NCI-H1694 treated with DMSO at 0.1 percent for 48 hours (cell line): ENCODE measurements around the gene TLR9.
A peak's percentile ranks its signal among the peaks of the same experiment; 100 is the strongest.

Source experiments
- DNase-seq: peaks from one replicate; lab custom pipeline; 2025; lab: John Stamatoyannopoulos, UW

TLR9 gene

GRCh38 chr3:52231502-52232278 lies 6.2 kb upstream of the TLR9 start:
- DNase-seq, result peak; percentile 19

GRCh38 chr3:52230889-52231499 lies 5.5 kb upstream of the TLR9 start:
- DNase-seq, result no peak

- no peak for DNase-seq
Measured at GRCh38 chr3:52230461-52230860, 5.0 kb upstream of the TLR9 start.

- no peak for DNase-seq
Measured at GRCh38 chr3:52229656-52230055, 4.2 kb upstream of the TLR9 start.

GRCh38 chr3:52228751-52229291 lies 3.4 kb upstream of the TLR9 start:
- DNase-seq, result no peak

DNA sequence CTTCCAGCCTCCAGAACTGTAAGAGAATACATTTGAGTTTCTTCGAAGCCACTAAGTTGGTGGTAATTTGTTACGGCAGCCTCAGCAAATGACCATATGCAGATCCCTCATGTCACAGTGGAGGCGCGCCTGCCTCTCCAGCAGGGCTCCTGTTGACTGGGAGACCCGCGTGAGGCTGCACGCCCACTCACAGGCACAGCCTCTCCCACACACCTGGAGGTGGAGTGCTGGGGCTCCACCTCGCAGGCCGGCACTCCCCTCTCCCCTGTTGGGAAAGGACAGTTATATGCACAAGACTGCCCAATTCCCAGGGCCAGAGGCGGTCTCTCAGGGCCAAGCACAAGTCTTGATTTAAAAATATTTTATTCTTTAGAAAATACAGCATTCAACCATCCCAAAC lies 2.8 kb upstream of the TLR9 start:
- no peak for DNase-seq

- no peak for DNase-seq
Measured at GRCh38 chr3:52227766-52228165, 2.3 kb upstream of the TLR9 start.

GRCh38 chr3:52227117-52227516 lies 1.7 kb upstream of the TLR9 start:
- DNase-seq, result no peak

GRCh38 chr3:52226229-52226817 lies 878 bp upstream of the TLR9 start:
- no peak for DNase-seq

- no peak for DNase-seq
Measured at GRCh38 chr3:52223449-52224408, 1.7 kb downstream of the TLR9 start.

- no peak for DNase-seq
Measured at GRCh38 chr3:52222319-52223221, 2.9 kb downstream of the TLR9 start.

DNA sequence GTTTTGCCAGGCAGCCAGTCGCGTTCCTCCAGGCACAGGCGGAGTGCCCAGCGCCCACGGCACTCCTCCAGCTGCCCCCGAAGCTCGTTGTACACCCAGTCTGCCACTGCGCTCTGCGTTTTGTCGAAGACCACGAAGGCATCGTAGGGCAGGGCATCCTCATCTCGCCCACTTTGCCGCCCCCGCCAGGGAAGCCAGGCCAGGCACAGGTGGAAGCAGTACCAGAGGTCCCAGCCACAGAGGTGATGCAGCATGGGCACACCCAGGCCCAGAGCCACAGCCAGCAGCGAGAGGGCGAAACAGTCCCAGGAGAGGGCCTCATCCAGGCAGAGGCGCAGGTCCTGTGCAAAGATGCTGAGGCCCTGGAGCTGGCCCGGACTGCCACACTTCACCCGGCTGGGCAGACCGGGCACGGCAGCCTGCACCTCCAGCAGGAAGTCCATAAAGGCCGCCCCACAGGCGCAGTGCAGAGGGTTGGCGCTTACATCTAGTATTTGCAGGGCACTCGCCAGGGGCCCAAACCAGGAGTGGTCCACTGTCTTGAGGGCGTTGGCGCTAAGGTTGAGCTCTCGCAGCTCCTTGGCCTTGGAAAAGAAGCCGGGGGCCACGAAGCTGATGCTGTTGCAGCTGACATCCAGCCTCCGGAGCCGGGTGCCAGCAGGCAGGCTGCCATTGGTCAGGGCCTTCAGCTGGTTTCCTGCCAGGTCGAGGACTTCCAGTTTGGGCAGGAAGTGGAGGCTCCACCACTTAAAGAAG lies 3.7 kb downstream of the TLR9 start:
- DNase-seq, result no peak

DNA sequence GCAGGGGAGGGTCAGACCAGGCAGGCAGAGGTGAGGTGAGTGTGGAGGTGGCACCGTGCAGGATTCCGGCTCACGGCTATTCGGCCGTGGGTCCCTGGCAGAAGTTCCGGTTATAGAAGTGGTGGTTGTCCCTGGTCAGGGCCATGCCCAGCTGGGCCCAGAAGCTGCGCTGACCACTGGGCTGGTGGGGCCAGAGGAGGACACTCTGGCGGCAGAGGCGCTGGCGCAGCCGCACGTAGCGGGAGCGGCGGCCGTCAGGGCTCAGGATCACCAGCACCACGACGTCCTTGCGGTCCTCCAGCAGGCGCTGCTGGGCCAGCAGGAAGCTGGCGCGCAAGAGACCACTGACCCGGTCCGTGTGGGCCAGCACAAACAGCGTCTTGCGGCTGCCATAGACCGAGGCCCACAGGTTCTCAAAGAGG lies 4.3 kb downstream of the TLR9 start:
- no peak for DNase-seq

GRCh38 chr3:52220380-52221026 lies 4.9 kb downstream of the TLR9 start:
- DNase-seq, result peak; percentile 16

- no peak for DNase-seq
Measured at GRCh38 chr3:52218937-52219650, 6.4 kb downstream of the TLR9 start.

DNA sequence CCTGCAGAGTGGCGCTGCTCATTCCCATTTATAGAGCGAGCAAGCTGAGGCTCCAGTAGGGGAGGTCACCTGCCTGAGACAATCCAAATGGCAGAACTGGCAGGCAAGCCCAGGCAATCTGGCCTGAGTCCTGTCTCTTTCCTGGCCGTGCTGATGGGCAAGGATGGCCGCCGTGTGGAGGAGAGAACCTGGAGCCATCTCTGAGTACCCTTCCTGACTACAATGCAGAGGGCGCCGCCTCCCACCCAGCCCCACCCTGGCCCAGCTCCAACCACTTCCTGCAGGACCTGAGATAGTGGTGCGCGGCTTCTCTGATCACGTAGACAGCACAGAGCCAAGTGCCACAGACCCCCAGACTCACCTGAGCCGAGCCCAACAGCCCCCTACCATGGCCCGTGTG lies 7.0 kb downstream of the TLR9 start:
- no peak for DNase-seq

DNA sequence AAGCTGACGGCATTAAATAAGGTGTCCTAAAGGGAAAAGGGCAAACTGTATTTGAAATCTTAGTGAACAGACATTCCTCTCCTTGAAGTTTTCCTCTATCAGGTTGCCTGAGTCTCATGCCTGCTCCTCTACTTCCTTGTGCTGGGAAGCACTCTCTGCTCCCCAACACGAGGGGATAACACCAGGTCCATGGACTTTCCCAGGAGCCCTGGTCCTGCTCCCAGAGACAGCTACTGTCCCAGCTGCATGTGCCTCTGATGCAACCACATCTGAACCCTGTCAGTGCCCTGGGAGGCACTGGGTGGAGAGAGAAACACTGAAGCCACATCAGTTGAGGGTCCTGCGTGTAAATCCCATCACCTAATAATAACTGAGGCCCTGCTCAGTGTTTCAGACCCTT lies 7.4 kb downstream of the TLR9 start:
- no peak for DNase-seq

DNA sequence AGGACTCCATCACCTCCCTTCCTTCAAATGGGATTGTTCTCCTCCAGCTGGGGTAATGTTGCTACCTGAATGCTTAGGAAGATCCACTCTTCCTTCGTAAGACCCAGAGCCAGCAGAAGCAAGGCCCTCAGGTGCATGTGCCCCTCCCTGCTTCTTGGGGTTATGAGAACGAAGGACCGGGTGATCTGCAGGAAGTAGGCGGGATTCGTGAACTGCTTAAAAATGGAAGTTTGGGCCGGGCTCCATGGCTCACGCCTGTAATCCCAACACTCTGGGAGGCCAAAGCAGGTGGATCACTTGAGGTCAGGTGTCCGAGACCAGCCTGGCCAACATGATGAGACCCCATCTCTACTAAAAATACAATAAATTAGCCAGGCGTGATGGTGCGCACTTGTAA lies 8.0 kb downstream of the TLR9 start:
- no peak for DNase-seq
